Measurements from ENCODE around the gene KCNQ1OT1.
"Not testable (repeated sequence)": the region's sequence is repeated elsewhere in the genome, so short reads cannot be mapped to it uniquely, and the experiment has no call there.

KCNQ1OT1 gene

GRCh38 chr11:2650343-2650867, 49.4 kb downstream of the KCNQ1OT1 start:
- no peak for DNase-seq

- no peak for DNase-seq
These were observed 49.9 kb downstream of the KCNQ1OT1 start for GRCh38 chr11:2649848-2650247.

- no peak for DNase-seq
These were observed 50.4 kb downstream of the KCNQ1OT1 start for GRCh38 chr11:2649400-2649799.

GRCh38 chr11:2647953-2648352, 51.8 kb downstream of the KCNQ1OT1 start:
- DNase-seq = no peak

GRCh38 chr11:2647167-2647566, 52.6 kb downstream of the KCNQ1OT1 start:
- DNase-seq = no peak

- DNase-seq = no peak
These were observed 54.0 kb downstream of the KCNQ1OT1 start for GRCh38 chr11:2645779-2646118.

- no peak for DNase-seq
These were observed 54.7 kb downstream of the KCNQ1OT1 start for GRCh38 chr11:2644844-2645778.

- no peak for DNase-seq
These were observed 56.0 kb downstream of the KCNQ1OT1 start for GRCh38 chr11:2643746-2644145.

GRCh38 chr11:2641623-2642022, 58.2 kb downstream of the KCNQ1OT1 start:
- DNase-seq = no peak

- DNase-seq = not testable (repeated sequence)
These were observed 60.0 kb downstream of the KCNQ1OT1 start for GRCh38 chr11:2639763-2640162.

- no peak for DNase-seq
These were observed 68.6 kb downstream of the KCNQ1OT1 start for GRCh38 chr11:2631161-2631560.

GRCh38 chr11:2630679-2631078, 69.1 kb downstream of the KCNQ1OT1 start:
- DNase-seq = no peak

- no peak for DNase-seq
These were observed 74.6 kb downstream of the KCNQ1OT1 start for GRCh38 chr11:2625183-2625582.

GRCh38 chr11:2621894-2622293, 77.9 kb downstream of the KCNQ1OT1 start:
- DNase-seq = no peak

GRCh38 chr11:2612884-2613571, 86.8 kb downstream of the KCNQ1OT1 start:
- DNase-seq = no peak

GRCh38 chr11:2609345-2609744, 90.4 kb downstream of the KCNQ1OT1 start:
- DNase-seq = no peak

GRCh38 chr11:2599561-2600189, 100.1 kb downstream of the KCNQ1OT1 start:
- DNase-seq = no peak

- no peak for DNase-seq
These were observed 104.6 kb downstream of the KCNQ1OT1 start for GRCh38 chr11:2595204-2595603.

- DNase-seq = no peak
These were observed 105.5 kb downstream of the KCNQ1OT1 start for GRCh38 chr11:2594267-2594666.

- no peak for DNase-seq
These were observed 106.3 kb downstream of the KCNQ1OT1 start for GRCh38 chr11:2593393-2593950.

GRCh38 chr11:2592559-2593392, 107.0 kb downstream of the KCNQ1OT1 start:
- no peak for DNase-seq

- no peak for DNase-seq
These were observed 108.0 kb downstream of the KCNQ1OT1 start for GRCh38 chr11:2591805-2592204.
